Thyroid gland (tissue), 4 donors: ENCODE measurements around the gene HDAC5. TPM values are rescaled to one million over a fixed set of nuclear protein-coding genes. Genes with fewer than 3 reads are reported as not detected.
"Not testable (repeated sequence)": the region's sequence is repeated elsewhere in the genome, so short reads cannot be mapped to it uniquely, and the experiment has no call there.

Source experiments
- DNase-seq, 2 donors: peaks; one replicate each; pipeline ENCODE4 v3.0.0-alpha.2; 2019
- H3K27ac ChIP-seq, 3 donors: fragments of 200-600 bp; sonication (generic); 1 replicate in 2 of 3; 2 replicates in 1 of 3; pipeline ENCODE4 v1.5.1; 2016 to 2019; ENCODE audit warnings: mild to moderate bottlenecking in 1 of 3, moderate library complexity in 1 of 3
- H3K27me3 ChIP-seq: fragments of 200-600 bp; sonication (generic); one replicate; pipeline ENCODE4 v1.5.1; 2019
- H3K36me3 ChIP-seq, 2 donors: fragments of 200-600 bp; sonication (generic); one replicate each; pipeline ENCODE4 v1.5.1; 2016 to 2019
- H3K4me1 ChIP-seq, 2 donors: fragments of 200-600 bp; sonication (generic); one replicate each; pipeline ENCODE4 v1.5.1; 2017 to 2019
- H3K4me3 ChIP-seq, 3 donors: fragments of 200-600 bp; sonication (generic); replicated peaks in 1 of 3; 1 replicate in 2 of 3; 2 replicates in 1 of 3; pipeline ENCODE4 v1.5.1; 2016; ENCODE audit warnings: mild to moderate bottlenecking in 1 of 3
- H3K9me3 ChIP-seq: fragments of 200-600 bp; sonication (generic); one replicate; pipeline ENCODE4 v1.5.1; 2017
- CTCF ChIP-seq, 6 experiments: fragments of 200-600 bp in 3 of 6; fragments of 450-650 bp in 3 of 6; sonication (generic) in 3 of 6; IDR thresholded peaks; one replicate each; pipeline ENCODE4 v1.5.1; 2016 to 2019; ENCODE audit warnings: antibody characterized with exemption in 6 of 6, mild to moderate bottlenecking in 2 of 6, inconsistent platforms in 1 of 6, moderate library complexity in 1 of 6
- POLR2A ChIP-seq, 2 donors: fragments of 450-650 bp; IDR thresholded peaks; one replicate each; pipeline ENCODE4 v1.6.1; 2017; ENCODE audit warnings: antibody characterized with exemption in 2 of 2, mild to moderate bottlenecking in 2 of 2, moderate library complexity in 1 of 2
- WGBS, 2 donors: methylation state at CpG; one replicate each; pipeline ENCODE4 v1.1.5; 2017; 5-methylcytosine and 5-hydroxymethylcytosine counted together
- intact Hi-C: fragments of 100-400 bp; cut with DNase I; formaldehyde crosslinking; loops from one replicate; pipeline ENCODE4 v1.15.1; 2023
- total RNA-seq, 4 donors: library from RNA; depleted of rRNA; stranded (reverse); fragments of >200 nt; gene quantifications; one replicate each; pipeline ENCODE4 v1.2.3, GENCODE V29; 2016

Gene HDAC5
- total RNA-seq, 4 donors from 2014 or later, result 69.5 to 142 (median 107) TPM

GRCh38 chr17:44137891-44138709, 14.7 kb upstream of the HDAC5 start:
- intact Hi-C loops, result no loop called here
- 1 to 11% methylated on average over 13 to 16 of the region's 20 CpGs for WGBS, 2 donors
- Histone ChIP-seq H3K36me3 (no peaks in the 10 kb centered on the region), H3K4me3 (no peak overlapping the region), H3K27ac (peak overlapping the region in 1 of 3 donors; percentile 45), H3K9me3 (no peaks in the 10 kb centered on the region), H3K27me3 (no peaks in the 10 kb centered on the region), H3K4me1 (peaks cover 17 to 24% of the 10 kb centered on the region in 2 donors)
- TF ChIP-seq POLR2A (IDR thresholded peaks at IDR 0.05), result peak in 1 of 2 donors; percentile 29
- TF ChIP-seq CTCF (IDR thresholded peaks at IDR 0.05), result no peak
- peak; percentile 89 to 90 for DNase-seq

- Histone ChIP-seq H3K9me3 (no peaks in the 10 kb centered on the region), H3K36me3 (no peaks in the 10 kb centered on the region), H3K27ac (no peak overlapping the region), H3K27me3 (no peaks in the 10 kb centered on the region), H3K4me1 (peaks cover 9 to 13% of the 10 kb centered on the region in 2 donors), H3K4me3 (no peak overlapping the region)
- TF ChIP-seq POLR2A (IDR thresholded peaks at IDR 0.05) (no peak), CTCF (IDR thresholded peaks at IDR 0.05) (no peak)
- WGBS, 2 donors, result 93 to 95% methylated on average over 9 of the region's 9 CpGs
- intact Hi-C loops, result no loop called here
- no peak for DNase-seq
Observed at GRCh38 chr17:44134752-44135568, 11.5 kb upstream of the HDAC5 start.

- Histone ChIP-seq H3K27ac (no peak overlapping the region), H3K9me3 (no peaks in the 10 kb centered on the region), H3K27me3 (no peaks in the 10 kb centered on the region), H3K4me1 (peaks cover 9 to 13% of the 10 kb centered on the region in 2 donors), H3K36me3 (no peaks in the 10 kb centered on the region), H3K4me3 (no peak overlapping the region)
- WGBS, 2 donors, result 90 to 96% methylated on average over 3 of the region's 4 CpGs
- intact Hi-C loops, result no loop called here
- no peak for TF ChIP-seq CTCF (IDR thresholded peaks at IDR 0.05)
- no peak for TF ChIP-seq POLR2A (IDR thresholded peaks at IDR 0.05)
- no peak for DNase-seq
Observed at GRCh38 chr17:44133918-44134476, 10.6 kb upstream of the HDAC5 start.

GRCh38 chr17:44132275-44132821, 8.9 kb upstream of the HDAC5 start:
- H3K4me1 ChIP-seq, result no peaks in the 10 kb centered on the region
- no peak overlapping the region for H3K4me3 ChIP-seq
- H3K9me3 ChIP-seq, result no peaks in the 10 kb centered on the region
- no peaks in the 10 kb centered on the region for H3K36me3 ChIP-seq
- no peak overlapping the region for H3K27ac ChIP-seq
- TF ChIP-seq POLR2A (IDR thresholded peaks at IDR 0.05), result no peak
- TF ChIP-seq CTCF (IDR thresholded peaks at IDR 0.05), result no peak
- DNase-seq, result no peak
- intact Hi-C loops, result no loop called here
- H3K27me3 ChIP-seq, result no peaks in the 10 kb centered on the region

- H3K27me3 ChIP-seq, H3K36me3 ChIP-seq, DNase-seq, H3K27ac ChIP-seq, intact Hi-C loops, H3K9me3 ChIP-seq, H3K4me3 ChIP-seq, H3K4me1 ChIP-seq: not testable (repeated sequence)
- 91% methylated on average over 12 of the region's 12 CpGs for WGBS, 2 donors
Observed at GRCh38 chr17:44131372-44131771, 7.9 kb upstream of the HDAC5 start.
